ENCODE data around the gene TRAPPC3L. TPM values are rescaled to one million over a fixed set of nuclear protein-coding genes. Genes with fewer than 3 reads are reported as not detected.

Gene TRAPPC3L
- total RNA-seq, 1 donor from 2014 or later: not detected

- no peak overlapping the region for H3K4me3 ChIP-seq (ENCODE audit: low read depth, low read length)
- DNase-seq (ENCODE audit: low read depth): no peak
- TF ChIP-seq, protein P1, sequence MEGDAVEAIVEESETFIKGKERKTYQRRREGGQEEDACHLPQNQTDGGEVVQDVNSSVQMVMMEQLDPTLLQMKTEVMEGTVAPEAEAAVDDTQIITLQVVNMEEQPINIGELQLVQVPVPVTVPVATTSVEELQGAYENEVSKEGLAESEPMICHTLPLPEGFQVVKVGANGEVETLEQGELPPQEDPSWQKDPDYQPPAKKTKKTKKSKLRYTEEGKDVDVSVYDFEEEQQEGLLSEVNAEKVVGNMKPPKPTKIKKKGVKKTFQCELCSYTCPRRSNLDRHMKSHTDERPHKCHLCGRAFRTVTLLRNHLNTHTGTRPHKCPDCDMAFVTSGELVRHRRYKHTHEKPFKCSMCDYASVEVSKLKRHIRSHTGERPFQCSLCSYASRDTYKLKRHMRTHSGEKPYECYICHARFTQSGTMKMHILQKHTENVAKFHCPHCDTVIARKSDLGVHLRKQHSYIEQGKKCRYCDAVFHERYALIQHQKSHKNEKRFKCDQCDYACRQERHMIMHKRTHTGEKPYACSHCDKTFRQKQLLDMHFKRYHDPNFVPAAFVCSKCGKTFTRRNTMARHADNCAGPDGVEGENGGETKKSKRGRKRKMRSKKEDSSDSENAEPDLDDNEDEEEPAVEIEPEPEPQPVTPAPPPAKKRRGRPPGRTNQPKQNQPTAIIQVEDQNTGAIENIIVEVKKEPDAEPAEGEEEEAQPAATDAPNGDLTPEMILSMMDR (conservative IDR thresholded peaks at IDR 0.05; ENCODE audit: low read depth, low read length): peak; percentile 95
These were observed 16.0 kb upstream of the TRAPPC3L start for GRCh38 chr6:116561377-116562018.

DNA sequence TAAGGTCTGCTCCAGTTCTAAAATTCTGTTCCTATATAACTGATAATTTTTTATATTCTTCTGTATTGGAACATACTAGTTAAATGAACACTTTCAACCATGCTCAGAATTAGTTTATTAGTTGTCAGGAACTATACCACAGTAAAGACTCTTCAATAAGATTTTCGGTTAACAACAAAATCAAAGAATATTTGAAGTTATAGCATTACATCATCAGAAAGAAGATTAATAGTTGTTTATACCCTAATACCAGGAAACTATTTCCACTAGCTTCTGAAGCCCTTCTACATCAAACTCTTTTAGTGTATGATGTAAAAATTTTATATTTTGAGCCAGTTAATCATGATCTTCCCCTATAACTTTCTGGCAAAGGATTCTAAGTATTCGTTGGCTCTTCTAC, 14.6 kb upstream of the TRAPPC3L start:
- no peak overlapping the region for H3K4me3 ChIP-seq (ENCODE audit: low read depth, low read length)
- TF ChIP-seq, protein P1 (conservative IDR thresholded peaks at IDR 0.05; ENCODE audit: low read depth, low read length): no peak
- DNase-seq (ENCODE audit: low read depth): no peak

- peak; percentile 95 for DNase-seq (ENCODE audit: low read depth)
- H3K4me3 ChIP-seq (ENCODE audit: low read depth, low read length): no peak overlapping the region
- TF ChIP-seq, protein P1 (conservative IDR thresholded peaks at IDR 0.05; ENCODE audit: low read depth, low read length): no peak
These were observed 12.4 kb upstream of the TRAPPC3L start for GRCh38 chr6:116557893-116558292.

DNA sequence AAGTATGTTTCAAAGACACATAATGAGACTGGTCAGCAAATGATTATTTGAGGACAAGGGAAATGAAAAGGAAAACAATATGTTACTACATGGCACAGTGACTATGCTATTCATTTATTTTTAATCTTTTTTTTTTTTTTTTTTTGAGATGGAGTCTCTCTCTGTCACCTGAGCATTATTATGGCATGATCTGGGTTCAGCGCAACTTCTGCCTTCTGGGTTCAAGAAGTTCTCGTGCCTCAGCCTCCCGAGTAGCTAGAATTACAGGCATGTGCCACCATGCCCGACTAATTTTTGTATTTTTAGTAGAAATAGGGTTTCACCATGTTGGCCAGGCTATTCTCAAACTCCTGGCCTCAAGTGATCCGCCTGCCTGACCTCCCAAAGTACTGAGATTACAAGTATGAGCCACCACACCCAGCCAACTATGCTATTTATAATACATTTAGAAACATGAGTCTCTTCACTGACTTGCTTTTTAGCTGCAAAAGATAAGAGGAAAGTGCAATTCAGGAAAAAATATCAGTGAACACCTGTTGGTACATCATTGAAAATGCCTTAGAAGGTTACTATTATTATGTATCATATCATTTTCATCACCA, 11.4 kb upstream of the TRAPPC3L start:
- TF ChIP-seq, protein P1 (conservative IDR thresholded peaks at IDR 0.05; ENCODE audit: low read depth, low read length): no peak
- no peak for DNase-seq (ENCODE audit: low read depth)
- no peak overlapping the region for H3K4me3 ChIP-seq (ENCODE audit: low read depth, low read length)

- TF ChIP-seq, protein P1 (conservative IDR thresholded peaks at IDR 0.05; ENCODE audit: low read depth, low read length): no peak
- H3K4me3 ChIP-seq (ENCODE audit: low read depth, low read length): no peak overlapping the region
- peak; percentile 49 for DNase-seq (ENCODE audit: low read depth)
These were observed 10.6 kb upstream of the TRAPPC3L start for GRCh38 chr6:116556065-116556464.

GRCh38 chr6:116553451-116553850, 8.0 kb upstream of the TRAPPC3L start, which contains the start of gene CALHM4:
TSS of gene CALHM4 (plus strand) at chr6:116553751. CDS start at chr6:116553794, 43 bp downstream.
- TF ChIP-seq, protein P1 (conservative IDR thresholded peaks at IDR 0.05; ENCODE audit: low read depth, low read length): no peak
- no peak for DNase-seq (ENCODE audit: low read depth)
- no peak within 1 kb of the TSS for H3K4me3 ChIP-seq (ENCODE audit: low read depth, low read length)

GRCh38 chr6:116550796-116551195, 5.3 kb upstream of the TRAPPC3L start:
- no peak for DNase-seq (ENCODE audit: low read depth)
- TF ChIP-seq, protein P1 (conservative IDR thresholded peaks at IDR 0.05; ENCODE audit: low read depth, low read length): no peak
- no peak overlapping the region for H3K4me3 ChIP-seq (ENCODE audit: low read depth, low read length)
